SK-MEL-5 (cell line): ENCODE data around the gene CCNL2. TPM values are rescaled to one million over a fixed set of nuclear protein-coding genes. Genes with fewer than 3 reads are reported as not detected.
A peak's percentile ranks its signal among the peaks of the same experiment; 100 is the strongest.
"Not testable (repeated sequence)": the region's sequence is repeated elsewhere in the genome, so short reads cannot be mapped to it uniquely, and the experiment has no call there.

Experiments used
- DNase-seq: peaks from one replicate; pipeline ENCODE4 v3.0.0-alpha.2; 2016; ENCODE audit warnings: low read depth, low spot score
- in situ Hi-C: cut with HindIII; loops from 2 replicates; pipeline ENCODE4 v1.10.0; 2016; ENCODE audit warnings: low sequenced_read_pairs, high pct_unique_total_duplicates, low pct_unique_long_range_greater_than_20kb
- total RNA-seq: library from RNA; depleted of rRNA; stranded (reverse); fragments of >200 nt; shearing (Covaris generic); gene quantifications from 2 replicates; pipeline ENCODE4 v1.2.3, GENCODE V29; 2014

The CCNL2 gene
- total RNA-seq, 1 experiment from 2014 or later: 67.7 TPM

- in situ Hi-C loops: no loop called here
- DNase-seq: no peak
Measured at GRCh38 chr1:1424707-1425106, 25.6 kb upstream of the CCNL2 start.

DNA sequence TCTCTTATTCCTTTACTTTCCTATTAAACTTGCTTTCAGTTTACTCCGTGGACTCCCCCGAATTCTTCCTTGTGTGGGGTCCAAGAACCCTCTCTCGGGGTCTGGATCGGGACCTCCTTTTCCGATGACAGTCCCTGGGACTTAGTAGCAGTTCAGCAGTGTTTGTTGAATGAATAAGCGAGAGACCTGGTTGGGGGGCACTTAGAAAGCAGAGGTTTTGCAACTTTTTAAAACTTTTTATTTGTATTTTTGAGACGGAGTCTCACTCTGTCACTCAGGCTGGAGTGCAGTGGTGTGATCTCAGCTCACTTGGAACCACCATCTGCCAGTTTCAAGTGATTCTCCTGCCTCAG is 24.1 kb upstream of the CCNL2 start:
- in situ Hi-C loops: no loop called here
- DNase-seq: no peak

DNA sequence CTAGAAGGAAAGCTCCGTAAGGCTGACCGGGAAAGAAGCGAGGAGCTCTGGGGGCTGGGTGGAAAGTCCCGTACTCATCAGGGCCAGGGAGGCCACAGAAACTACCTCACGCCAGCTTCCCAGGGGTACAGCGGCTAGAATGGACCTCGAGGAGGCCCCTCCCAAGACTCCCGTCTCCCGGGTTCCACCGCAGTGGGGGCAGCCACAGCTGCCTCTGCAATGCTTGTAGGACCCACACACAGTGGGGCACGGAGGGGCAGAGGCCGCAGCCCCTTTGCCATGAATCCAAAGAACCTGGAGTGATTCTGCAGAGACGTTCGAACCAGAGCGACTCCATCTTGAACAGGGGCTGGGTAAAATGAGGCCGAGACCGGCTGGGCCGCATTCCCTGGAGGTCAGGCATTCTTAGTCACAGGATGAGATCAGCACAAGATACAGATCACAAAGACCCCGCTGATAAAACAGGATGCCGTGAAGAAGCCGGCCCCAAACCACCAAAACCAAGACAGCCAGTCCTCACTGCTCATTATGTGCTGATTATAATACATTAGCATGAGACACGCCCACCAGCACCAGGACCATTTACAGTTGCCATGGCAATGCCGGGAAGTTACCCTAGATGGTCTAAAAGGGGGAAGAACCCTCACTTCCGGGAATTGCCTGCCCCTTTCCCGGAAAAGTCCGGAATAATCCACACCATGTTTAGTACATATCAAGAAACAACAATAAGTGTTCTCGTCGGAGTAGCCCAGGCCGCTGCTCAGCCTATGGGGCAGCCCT is 23.5 kb upstream of the CCNL2 start:
- in situ Hi-C loops: no loop called here

DNA sequence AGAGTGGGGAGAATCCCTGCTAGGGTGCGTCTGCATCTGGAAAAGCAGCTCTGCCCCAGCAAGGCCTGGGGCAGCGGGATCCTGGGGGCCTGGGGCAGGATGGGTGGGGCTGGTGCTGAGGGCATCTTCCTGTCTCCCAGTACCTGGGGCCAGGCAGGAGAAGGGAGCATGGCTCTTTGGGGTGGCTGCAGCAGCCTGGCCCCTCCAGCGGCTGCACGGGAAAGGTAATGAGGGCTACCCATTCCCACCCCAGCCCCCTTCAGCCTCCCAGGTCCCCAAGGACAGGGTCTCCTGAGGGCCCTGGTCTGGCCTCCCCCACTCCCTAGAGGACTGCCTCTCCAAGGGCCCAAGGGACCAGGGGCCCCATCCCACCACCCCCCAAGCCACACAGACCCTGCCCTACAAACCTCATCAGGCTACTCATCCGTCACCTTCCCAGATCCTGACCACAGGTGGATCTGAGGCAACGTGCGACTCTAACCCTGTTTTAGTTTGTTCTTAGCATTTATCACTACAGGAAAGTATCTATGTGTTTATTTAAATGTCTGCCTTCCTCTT is 22.9 kb upstream of the CCNL2 start:
- no peak for DNase-seq
- in situ Hi-C loops: no loop called here

More for the DNA sequence above, 23.5 kb upstream of the CCNL2 start:
- DNase-seq: peak; percentile 56

GRCh38 chr1:1421147-1421906 is 22.2 kb upstream of the CCNL2 start, which contains the start of gene ANKRD65:
Gene ANKRD65, minus strand, starts transcription at chr1:1421276. Its CDS starts 271 bp downstream, at chr1:1421005.
- in situ Hi-C loops: no loop called here
- no peak for DNase-seq

DNA sequence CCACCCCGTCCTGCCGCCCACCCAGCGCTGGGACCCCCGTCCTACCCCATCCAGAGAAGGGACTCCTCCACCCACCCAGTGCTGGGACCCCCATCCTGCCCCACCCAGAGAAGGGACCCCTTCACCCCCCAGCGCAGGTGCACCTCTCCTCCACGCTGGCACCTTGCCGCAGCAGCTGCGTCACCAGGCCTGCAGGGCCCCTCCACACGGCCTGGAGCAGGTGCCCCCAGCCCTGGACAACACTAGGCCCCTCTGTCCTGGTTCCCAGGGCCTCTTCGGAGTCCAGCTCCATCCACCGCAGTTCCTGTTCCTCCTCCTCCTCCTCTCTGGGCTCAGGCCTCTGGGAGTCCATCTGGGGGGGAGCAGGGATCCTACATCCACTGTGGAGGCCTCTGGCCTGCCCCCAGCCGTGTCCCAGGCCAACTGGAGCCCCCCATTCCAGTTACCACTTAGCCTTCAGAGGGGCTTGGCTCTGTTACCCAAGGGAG is 21.6 kb upstream of the CCNL2 start:
- in situ Hi-C loops: no loop called here
- DNase-seq: no peak

GRCh38 chr1:1419813-1420653 is 20.9 kb upstream of the CCNL2 start:
- no peak for DNase-seq
- in situ Hi-C loops: no loop called here

GRCh38 chr1:1419363-1419812 is 20.3 kb upstream of the CCNL2 start:
- in situ Hi-C loops: no loop called here

DNA sequence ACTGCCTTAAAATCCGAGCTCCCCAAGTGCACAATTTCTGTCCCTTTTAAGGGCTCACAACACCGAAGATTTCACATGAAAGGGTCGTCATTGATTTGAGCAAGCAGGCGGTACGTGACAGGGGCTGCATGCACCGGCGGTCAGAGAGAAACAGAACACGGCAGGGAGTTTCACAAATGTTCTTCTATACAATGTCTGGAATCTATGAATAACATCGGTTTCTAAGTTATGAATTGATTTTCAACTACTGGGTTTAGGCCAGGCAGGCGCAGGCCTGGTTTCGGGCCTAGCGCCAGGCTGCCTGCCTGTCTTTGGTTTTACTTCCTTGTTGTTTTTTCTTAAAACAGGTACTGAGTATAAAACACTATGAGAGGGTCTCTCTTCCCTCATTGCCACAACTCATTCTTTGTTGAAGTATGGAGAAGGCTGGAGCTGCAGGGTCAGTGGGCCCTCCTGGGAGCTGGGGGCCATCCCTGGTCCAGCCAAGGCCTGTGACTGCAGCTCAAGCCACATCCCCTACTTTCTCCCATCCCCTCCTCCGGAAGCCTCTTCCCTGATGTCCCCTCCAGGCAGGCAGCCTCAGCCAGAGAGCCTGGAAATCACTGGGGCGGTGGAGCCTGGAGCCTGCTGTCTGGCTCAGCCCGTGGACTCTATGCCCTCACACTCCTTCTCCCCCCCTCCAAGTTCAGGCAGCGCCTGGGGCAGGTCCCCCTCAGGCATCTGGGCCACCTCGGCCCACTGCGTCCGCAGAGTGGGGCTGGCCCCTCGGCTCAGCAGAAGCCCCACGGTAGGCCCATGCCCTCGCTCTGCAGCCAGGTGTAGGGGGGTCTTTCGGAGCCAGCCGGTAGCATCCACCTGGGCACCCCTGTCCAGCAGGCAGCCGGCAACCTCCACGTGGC is 19.6 kb upstream of the CCNL2 start:
- in situ Hi-C loops: no loop called here
- DNase-seq: no peak

More at GRCh38 chr1:1419363-1419812, 20.3 kb upstream of the CCNL2 start:
- no peak for DNase-seq

DNA sequence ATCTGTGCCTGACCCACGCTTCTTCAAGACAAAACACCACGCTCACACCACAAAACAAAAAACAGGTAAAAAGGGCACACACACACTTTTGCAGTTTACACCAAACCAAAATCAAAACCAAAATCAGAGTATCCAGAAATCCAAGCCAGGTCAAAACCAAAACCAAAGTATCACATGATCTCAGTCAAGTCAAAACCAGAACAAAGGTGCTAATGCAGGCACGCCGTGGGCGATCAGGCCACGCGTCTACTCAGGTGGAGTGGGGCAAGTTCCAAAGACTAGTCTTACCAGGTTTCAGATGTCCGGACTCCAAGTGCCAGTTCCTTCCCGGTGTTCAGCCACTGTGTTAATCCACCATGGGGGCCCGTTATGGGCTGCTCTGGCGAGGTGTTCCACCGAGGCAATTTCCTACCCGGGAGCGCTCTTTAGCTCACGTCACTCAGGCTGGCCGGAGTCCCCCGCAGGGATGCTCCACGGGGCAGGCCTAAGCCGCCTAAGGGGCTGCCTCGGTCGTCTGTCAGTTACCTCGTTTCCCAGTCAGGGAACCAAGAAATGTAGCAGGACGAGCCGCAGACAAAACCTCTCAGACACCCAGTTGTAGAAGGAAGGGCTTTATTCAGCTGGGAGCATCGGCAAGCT is 18.8 kb upstream of the CCNL2 start:
- DNase-seq, in situ Hi-C loops: not testable (repeated sequence)

DNA sequence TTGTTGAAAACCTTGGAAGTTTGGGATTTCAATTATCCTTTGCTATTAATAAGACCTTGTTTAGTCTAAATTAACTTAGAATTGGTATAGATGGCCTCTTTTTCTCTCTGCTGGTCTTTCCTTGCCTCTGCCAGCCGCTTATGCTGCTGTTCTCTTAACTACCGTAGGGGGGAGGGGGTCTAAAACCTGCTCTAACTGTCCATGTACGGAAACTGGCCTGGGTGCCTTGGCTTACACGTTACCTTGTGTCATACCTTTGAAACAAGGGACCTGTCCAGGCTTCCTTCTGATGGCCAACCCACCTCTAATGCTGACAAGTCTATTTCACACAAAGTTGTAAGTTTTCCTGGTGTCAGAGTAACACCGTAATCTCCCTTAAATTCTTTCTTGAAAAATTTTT is 18.3 kb upstream of the CCNL2 start:
- DNase-seq, in situ Hi-C loops: not testable (repeated sequence)

GRCh38 chr1:1415751-1416150 is 16.6 kb upstream of the CCNL2 start:
- in situ Hi-C loops: no loop called here
- DNase-seq: no peak

DNA sequence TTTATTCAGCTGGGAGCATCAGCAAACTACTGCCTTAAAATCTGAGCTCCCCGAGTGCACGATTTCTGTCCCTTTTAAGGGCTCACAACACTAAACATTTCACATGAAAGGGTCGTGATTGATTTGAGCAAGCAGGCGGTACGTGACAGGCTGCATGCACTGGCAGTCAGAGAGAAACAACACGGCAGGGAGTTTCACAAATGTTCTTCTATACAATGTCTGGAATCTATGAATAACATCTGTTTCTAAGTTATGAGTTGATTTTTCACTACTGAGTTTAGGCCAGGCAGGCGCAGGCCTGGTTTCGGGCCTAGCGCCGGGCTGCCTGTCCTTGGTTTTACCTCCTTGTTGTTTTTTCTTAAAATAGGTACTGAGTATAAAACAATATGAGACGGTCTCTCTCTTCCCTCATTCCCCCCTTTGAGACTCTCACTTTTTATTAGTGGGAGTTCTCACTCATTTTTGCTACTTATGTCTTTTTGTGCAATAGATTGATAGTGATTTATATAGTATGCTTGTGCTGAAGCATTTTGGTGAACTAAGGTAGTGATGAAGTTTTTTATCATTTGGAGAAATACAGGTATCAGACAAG is 13.3 kb upstream of the CCNL2 start:
- in situ Hi-C loops: not testable (repeated sequence)

DNA sequence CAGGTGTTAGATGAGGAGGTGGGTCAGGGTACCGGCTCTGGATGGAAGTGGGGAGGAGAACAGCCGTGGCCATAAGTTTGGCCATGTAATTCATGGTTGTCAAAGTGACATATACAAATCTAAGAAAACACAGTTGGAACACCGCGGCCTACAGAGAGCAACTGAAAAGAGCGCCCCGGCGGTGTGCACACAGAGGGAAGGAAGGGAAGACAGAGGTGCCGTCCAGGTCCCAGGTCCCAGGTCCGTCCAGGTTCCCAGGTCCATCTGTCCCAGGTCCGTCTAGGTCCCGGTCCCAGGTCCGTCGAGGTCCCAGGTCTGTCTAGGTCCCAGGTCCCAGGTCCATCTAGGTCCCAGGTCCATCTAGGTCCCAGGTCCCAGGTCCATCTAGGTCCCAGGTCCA is 12.5 kb upstream of the CCNL2 start:
- in situ Hi-C loops: no loop called here
- no peak for DNase-seq

More for the DNA sequence above, 13.3 kb upstream of the CCNL2 start:
- not testable (repeated sequence) for DNase-seq

DNA sequence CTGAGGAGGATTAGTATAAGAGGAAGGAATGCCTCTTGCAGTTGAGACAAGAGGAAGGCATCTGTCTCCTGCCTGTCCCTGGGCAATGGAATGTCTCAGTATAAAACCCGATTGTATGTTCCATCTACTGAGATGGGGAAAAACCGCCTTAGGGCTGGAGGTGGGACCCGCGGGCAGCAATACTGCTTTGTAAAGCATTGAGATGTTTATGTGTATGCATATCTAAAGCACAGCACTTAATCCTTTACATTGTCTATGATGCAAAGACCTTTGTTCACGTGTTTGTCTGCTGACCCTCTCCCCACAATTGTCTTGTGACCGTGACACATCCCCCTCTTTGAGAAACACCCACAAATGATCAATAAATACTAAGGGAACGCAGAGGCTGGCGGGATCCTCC is 11.1 kb upstream of the CCNL2 start:
- in situ Hi-C loops, DNase-seq: not testable (repeated sequence)
